Ishikawa (cell line): Measurements from ENCODE around the gene CDK16.

Experiments
- EP300 ChIP-seq: IDR thresholded peaks from 2 replicates; pipeline ENCODE4 v1.6.1; 2012; ENCODE audit warnings: borderline replicate concordance
- TEAD4 ChIP-seq: IDR thresholded peaks from 2 replicates; pipeline ENCODE4 v1.6.1; 2012

- TF ChIP-seq EP300 (no peak), TEAD4 (no peak)
Measured at GRCh38 chrX:47235691-47236103, 17.2 kb downstream of the CDK16 start.
